ENCODE data around the gene RAPGEF6.

Gene RAPGEF6

GRCh38 chr5:131536850-131537448, 98.1 kb downstream of the RAPGEF6 start:
- DNase-seq, result no peak

GRCh38 chr5:131536211-131536826, 98.7 kb downstream of the RAPGEF6 start:
- DNase-seq, result no peak

GRCh38 chr5:131534974-131535373, 100.1 kb downstream of the RAPGEF6 start:
- DNase-seq, result no peak

GRCh38 chr5:131533836-131534235, 101.2 kb downstream of the RAPGEF6 start:
- no peak for DNase-seq

- no peak for DNase-seq
Observed at GRCh38 chr5:131532031-131532640, 102.9 kb downstream of the RAPGEF6 start.

- DNase-seq, result no peak
Observed at GRCh38 chr5:131530706-131531331, 104.2 kb downstream of the RAPGEF6 start.

- DNase-seq, result no peak
Observed at GRCh38 chr5:131528682-131529081, 106.3 kb downstream of the RAPGEF6 start.

GRCh38 chr5:131525805-131526204, 109.2 kb downstream of the RAPGEF6 start:
- no peak for DNase-seq

GRCh38 chr5:131524431-131524830, 110.6 kb downstream of the RAPGEF6 start:
- no peak for DNase-seq

- no peak for DNase-seq
Observed at GRCh38 chr5:131523500-131524185, 111.4 kb downstream of the RAPGEF6 start.

GRCh38 chr5:131521252-131521651, 113.8 kb downstream of the RAPGEF6 start:
- no peak for DNase-seq

GRCh38 chr5:131515348-131515747, 119.7 kb downstream of the RAPGEF6 start:
- DNase-seq, result no peak

GRCh38 chr5:131514316-131515283, 120.4 kb downstream of the RAPGEF6 start:
- no peak for DNase-seq

- DNase-seq, result no peak
Observed at GRCh38 chr5:131513780-131514179, 121.2 kb downstream of the RAPGEF6 start.

GRCh38 chr5:131511934-131512333, 123.1 kb downstream of the RAPGEF6 start:
- no peak for DNase-seq

- DNase-seq, result no peak
Observed at GRCh38 chr5:131509801-131510200, 125.2 kb downstream of the RAPGEF6 start.

GRCh38 chr5:131505237-131505908, 129.7 kb downstream of the RAPGEF6 start:
- DNase-seq, result no peak

- no peak for DNase-seq
Observed at GRCh38 chr5:131496400-131496713, 138.7 kb downstream of the RAPGEF6 start.

GRCh38 chr5:131495536-131496399, 139.3 kb downstream of the RAPGEF6 start:
- no peak for DNase-seq

- DNase-seq, result no peak
Observed at GRCh38 chr5:131491749-131492148, 143.3 kb downstream of the RAPGEF6 start.

- DNase-seq, result no peak
Observed at GRCh38 chr5:131488463-131488862, 146.6 kb downstream of the RAPGEF6 start.

All from NCI-H510A (cell line).